ENCODE data around the gene TMPRSS11A.

The TMPRSS11A gene

DNA sequence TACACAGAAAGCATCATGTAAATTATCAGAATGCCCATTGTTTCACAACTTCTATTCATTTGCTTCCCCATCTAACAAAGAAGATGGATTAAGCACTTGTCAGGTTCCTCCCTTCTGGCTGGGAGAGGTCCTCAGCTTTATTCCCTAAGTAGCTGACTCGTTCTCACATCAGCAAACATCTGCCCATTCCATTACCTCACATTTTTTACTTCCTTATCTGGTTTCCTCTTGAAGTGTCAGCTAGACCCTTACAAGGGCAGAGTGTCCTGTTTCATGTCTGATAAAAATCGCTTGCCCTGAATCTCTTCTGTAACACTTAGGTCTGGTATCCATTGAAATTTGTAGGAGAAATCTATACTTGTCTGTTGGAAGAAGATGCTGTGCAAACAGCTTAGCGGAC lies 34.7 kb downstream of the TMPRSS11A start:
- H3K9me3 ChIP-seq: no peaks in the 10 kb centered on the region
- H3K4me3 ChIP-seq (ENCODE audit: low read depth in 1 of 2, low read length in 1 of 2): no peak overlapping the region
- no peak for TF ChIP-seq CTCF (IDR thresholded peaks at IDR 0.05)
- no peak overlapping the region for H3K27ac ChIP-seq
- H3K36me3 ChIP-seq: no peaks in the 10 kb centered on the region
- no peaks in the 10 kb centered on the region for H3K4me1 ChIP-seq (ENCODE audit: control insufficient read depth in 1 of 2, insufficient read depth in 1 of 2, low read depth in 1 of 2, low read length in 1 of 2)
- H3K27me3 ChIP-seq: no peaks in the 10 kb centered on the region

DNA sequence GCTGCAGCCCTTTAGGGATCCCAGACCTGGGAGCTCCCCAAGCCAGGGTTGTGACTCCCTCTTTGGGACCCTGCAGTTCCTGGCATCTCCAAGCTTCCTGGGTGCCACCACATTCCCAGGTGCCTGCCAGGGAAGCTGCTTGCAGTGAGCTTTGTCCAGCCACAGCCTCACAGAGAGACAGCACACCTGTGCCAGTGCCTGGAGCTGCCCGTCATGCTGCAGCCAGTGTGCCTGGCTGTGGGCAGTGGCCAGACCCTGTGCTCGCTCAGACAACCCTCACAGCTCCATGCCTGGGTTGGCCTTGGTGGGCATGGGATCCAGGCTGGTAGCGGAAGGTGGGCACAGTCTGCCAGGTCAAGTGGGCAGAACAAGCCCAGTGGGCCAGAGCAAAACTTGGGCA lies 36.0 kb downstream of the TMPRSS11A start:
- no peaks in the 10 kb centered on the region for H3K9me3 ChIP-seq

GRCh38 chr4:67926485-67926884 lies 36.8 kb downstream of the TMPRSS11A start:
- TF ChIP-seq CTCF (IDR thresholded peaks at IDR 0.05): no peak
- H3K27me3 ChIP-seq: no peaks in the 10 kb centered on the region
- H3K9me3 ChIP-seq: no peaks in the 10 kb centered on the region
- no peak overlapping the region for H3K27ac ChIP-seq
- H3K4me1 ChIP-seq (ENCODE audit: control insufficient read depth in 1 of 2, insufficient read depth in 1 of 2, low read depth in 1 of 2, low read length in 1 of 2): no peaks in the 10 kb centered on the region
- H3K4me3 ChIP-seq (ENCODE audit: low read depth in 1 of 2, low read length in 1 of 2): no peak overlapping the region
- H3K36me3 ChIP-seq: no peaks in the 10 kb centered on the region

More for the DNA sequence above, 36.0 kb downstream of the TMPRSS11A start:
- Histone ChIP-seq H3K4me1 (ENCODE audit: control insufficient read depth in 1 of 2, insufficient read depth in 1 of 2, low read depth in 1 of 2, low read length in 1 of 2) (no peaks in the 10 kb centered on the region), H3K4me3 (ENCODE audit: low read depth in 1 of 2, low read length in 1 of 2) (no peak overlapping the region), H3K36me3 (no peaks in the 10 kb centered on the region), H3K27ac (no peak overlapping the region), H3K27me3 (no peaks in the 10 kb centered on the region)
- no peak for TF ChIP-seq CTCF (IDR thresholded peaks at IDR 0.05)

DNA sequence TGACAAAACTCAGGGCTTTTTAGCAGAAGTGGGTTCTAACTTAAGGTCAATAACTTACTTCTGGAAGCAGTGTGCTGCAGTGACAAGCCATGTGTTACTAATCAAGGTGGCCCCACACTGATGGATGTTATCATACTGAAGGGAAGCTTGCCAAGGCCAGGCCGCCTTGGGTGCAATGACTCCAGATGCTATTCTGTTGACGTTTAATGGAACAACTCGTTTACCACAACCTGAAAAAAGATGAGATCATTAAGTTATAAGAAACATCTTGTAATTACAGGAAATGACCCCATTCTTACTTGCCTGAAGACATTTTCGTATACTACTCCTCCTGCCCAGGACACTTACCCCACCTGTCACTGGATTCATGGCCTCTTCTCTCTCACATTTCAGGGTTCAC lies 40.6 kb downstream of the TMPRSS11A start:
- Histone ChIP-seq H3K27me3 (no peaks in the 10 kb centered on the region), H3K9me3 (no peaks in the 10 kb centered on the region), H3K4me1 (ENCODE audit: control insufficient read depth in 1 of 2, insufficient read depth in 1 of 2, low read depth in 1 of 2, low read length in 1 of 2) (no peaks in the 10 kb centered on the region), H3K27ac (no peak overlapping the region), H3K4me3 (ENCODE audit: low read depth in 1 of 2, low read length in 1 of 2) (no peak overlapping the region), H3K36me3 (no peaks in the 10 kb centered on the region)
- no peak for TF ChIP-seq CTCF (IDR thresholded peaks at IDR 0.05)

DNA sequence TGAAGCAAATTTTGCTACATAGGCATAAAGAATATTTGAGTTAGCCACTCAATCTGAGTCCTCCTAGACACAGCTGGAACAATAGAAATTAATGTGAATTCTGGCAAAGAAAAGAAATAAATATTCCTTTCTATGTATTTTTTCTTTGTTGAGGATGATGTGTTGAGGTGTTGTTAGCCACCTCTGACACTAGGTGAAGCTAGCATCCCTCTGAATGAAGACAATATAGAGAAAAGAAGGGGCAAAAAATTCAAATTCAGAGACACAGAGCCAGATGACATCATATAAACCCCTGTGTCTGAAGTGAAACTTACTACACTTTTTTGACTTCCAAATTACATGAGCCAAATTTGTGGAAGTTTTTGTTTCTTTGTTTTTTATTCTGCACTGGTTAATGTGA lies 44.9 kb downstream of the TMPRSS11A start:
- no peak overlapping the region for H3K4me3 ChIP-seq (ENCODE audit: low read depth in 1 of 2, low read length in 1 of 2)
- no peak overlapping the region for H3K27ac ChIP-seq
- no peak for TF ChIP-seq CTCF (IDR thresholded peaks at IDR 0.05)

GRCh38 chr4:67915400-67915966 lies 47.8 kb downstream of the TMPRSS11A start:
- Histone ChIP-seq H3K27me3 (no peaks in the 10 kb centered on the region), H3K4me3 (ENCODE audit: low read depth in 1 of 2, low read length in 1 of 2) (no peak overlapping the region), H3K36me3 (no peaks in the 10 kb centered on the region), H3K27ac (no peak overlapping the region), H3K4me1 (ENCODE audit: control insufficient read depth in 1 of 2, insufficient read depth in 1 of 2, low read depth in 1 of 2, low read length in 1 of 2) (no peaks in the 10 kb centered on the region), H3K9me3 (no peaks in the 10 kb centered on the region)
- no peak for TF ChIP-seq CTCF (IDR thresholded peaks at IDR 0.05)

More for the DNA sequence above, 44.9 kb downstream of the TMPRSS11A start:
- Histone ChIP-seq H3K9me3 (no peaks in the 10 kb centered on the region), H3K27me3 (no peaks in the 10 kb centered on the region), H3K4me1 (ENCODE audit: control insufficient read depth in 1 of 2, insufficient read depth in 1 of 2, low read depth in 1 of 2, low read length in 1 of 2) (no peaks in the 10 kb centered on the region), H3K36me3 (no peaks in the 10 kb centered on the region)
